CD14-positive monocyte (primary cell): ENCODE results near the gene SUCLG2. TPM values are rescaled to one million over a fixed set of nuclear protein-coding genes. Genes with fewer than 3 reads are reported as not detected.

ENCODE experiments used
- DNase-seq, 3 donors: peaks; one replicate each; pipeline ENCODE4 v3.0.0-alpha.2; 2011 to 2022
- H2AFZ ChIP-seq: 2 replicates; pipeline ENCODE4 v1.6.0; 2012; ENCODE audit warnings: mild to moderate bottlenecking, low read depth, low read length, inconsistent platforms; ENCODE audit not compliant: insufficient read depth, poor library complexity, severe bottlenecking
- H3K27ac ChIP-seq, 2 donors: 1 replicate in 1 of 2; 2 replicates in 1 of 2; pipeline ENCODE4 v1.5.1; 2012 to 2013; ENCODE audit warnings: low read length in 2 of 2, control low read depth in 1 of 2, inconsistent platforms in 1 of 2, low read depth in 1 of 2, mild to moderate bottlenecking in 1 of 2
- H3K27me3 ChIP-seq, 2 donors: one replicate each; pipeline versions ENCODE4 v1.6.0 to v1.6.1; 2011 to 2013; ENCODE audit warnings: low read length in 2 of 2; ENCODE audit not compliant: control insufficient read depth in 2 of 2, insufficient read depth in 2 of 2
- H3K36me3 ChIP-seq, 2 donors: replicated peaks in 1 of 2; 1 replicate in 1 of 2; 2 replicates in 1 of 2; pipeline versions ENCODE4 v1.5.1 to v1.6.1; 2012 to 2013; ENCODE audit warnings: low read length in 2 of 2, control low read depth in 1 of 2, inconsistent platforms in 1 of 2, mild to moderate bottlenecking in 1 of 2; ENCODE audit not compliant: insufficient read depth in 2 of 2, control insufficient read depth in 1 of 2
- H3K4me1 ChIP-seq, 2 donors: 1 replicate in 1 of 2; 2 replicates in 1 of 2; pipeline versions ENCODE4 v1.5.1 to v1.6.1; 2012 to 2013; ENCODE audit warnings: low read length in 2 of 2, control low read depth in 1 of 2, inconsistent platforms in 1 of 2, mild to moderate bottlenecking in 1 of 2, moderate library complexity in 1 of 2; ENCODE audit not compliant: insufficient read depth in 2 of 2, control insufficient read depth in 1 of 2
- H3K4me2 ChIP-seq: replicated peaks from 2 replicates; pipeline ENCODE3; 2012; ENCODE audit warnings: low read length, moderate library complexity, mild to moderate bottlenecking; ENCODE audit not compliant: poor library complexity, severe bottlenecking; ENCODE audit errors: extremely low read depth
- H3K4me3 ChIP-seq, 3 experiments: fragments of 200-600 bp in 1 of 3; sonication (generic) in 1 of 3; replicated peaks in 1 of 3; 1 replicate in 2 of 3; 2 replicates in 1 of 3; pipeline ENCODE4 v1.5.1; 2011 to 2013; ENCODE audit warnings: low read length in 3 of 3, mild to moderate bottlenecking in 3 of 3, control low read depth in 2 of 3, low read depth in 2 of 3, inconsistent platforms in 1 of 3, moderate library complexity in 1 of 3
- H3K79me2 ChIP-seq: 2 replicates; pipeline ENCODE4 v1.6.0; 2012; ENCODE audit warnings: mild to moderate bottlenecking, control low read depth, inconsistent platforms, low read length, moderate library complexity; ENCODE audit not compliant: insufficient read depth
- H3K9ac ChIP-seq: 2 replicates; pipeline ENCODE4 v1.6.0; 2017; ENCODE audit warnings: low read length, mild to moderate bottlenecking; ENCODE audit not compliant: insufficient read depth, poor library complexity, severe bottlenecking
- H3K9me3 ChIP-seq, 2 donors: replicated peaks in 1 of 2; 1 replicate in 1 of 2; 2 replicates in 1 of 2; pipeline versions ENCODE4 v1.5.1 to v1.6.1; 2012 to 2013; ENCODE audit warnings: low read length in 2 of 2, control low read depth in 1 of 2; ENCODE audit not compliant: control insufficient read depth in 1 of 2, insufficient read depth in 1 of 2
- H4K20me1 ChIP-seq: 2 replicates; pipeline ENCODE4 v1.6.0; 2012; ENCODE audit warnings: mild to moderate bottlenecking, low read length, control low read depth, moderate library complexity; ENCODE audit not compliant: insufficient read depth
- H3K27ac Mint-ChIP-seq, 7 donors: one replicate each; pipeline ENCODE4 v1.8.0; 2020; ENCODE audit warnings: mild to moderate bottlenecking in 7 of 7, mixed read lengths in 7 of 7, moderate library complexity in 6 of 7, inconsistent platforms in 2 of 7
- H3K27me3 Mint-ChIP-seq, 3 donors: one replicate each; pipeline ENCODE4 v1.8.0; 2021 to 2022; ENCODE audit warnings: low read depth in 3 of 3, mild to moderate bottlenecking in 3 of 3, mixed read lengths in 3 of 3, moderate library complexity in 3 of 3, inconsistent platforms in 1 of 3
- H3K36me3 Mint-ChIP-seq, 2 donors: one replicate each; pipeline ENCODE4 v1.8.0; 2020; ENCODE audit warnings: mixed read lengths in 2 of 2, inconsistent platforms in 1 of 2, mild to moderate bottlenecking in 1 of 2
- H3K4me1 Mint-ChIP-seq: one replicate; pipeline ENCODE4 v1.8.0; 2020; ENCODE audit warnings: mild to moderate bottlenecking, mixed read lengths
- H3K4me3 Mint-ChIP-seq, 2 donors: one replicate each; pipeline ENCODE4 v1.8.0; 2020; ENCODE audit warnings: mild to moderate bottlenecking in 2 of 2, mixed read lengths in 2 of 2, moderate library complexity in 1 of 2
- H3K9me3 Mint-ChIP-seq, 7 donors: one replicate each; pipeline ENCODE4 v1.8.0; 2020 to 2022; ENCODE audit warnings: mixed read lengths in 7 of 7, mild to moderate bottlenecking in 6 of 7, moderate library complexity in 6 of 7, inconsistent platforms in 2 of 7
- CTCF ChIP-seq: fragments of 200-600 bp; IDR thresholded peaks from one replicate; pipeline ENCODE4 v1.8.0; 2022; ENCODE audit warnings: antibody characterized with exemption, mild to moderate bottlenecking
- WGBS: methylation state at CpG from one replicate; pipeline ENCODE4 v1.1.5; 2013; ENCODE audit warnings: missing lambda C conversion rate; ENCODE audit not compliant: insufficient coverage; 5-methylcytosine and 5-hydroxymethylcytosine counted together
- intact Hi-C, 2 donors: fragments of 100-400 bp; cut with micrococcal nuclease; formaldehyde crosslinking; loops; one replicate each; pipeline versions ENCODE4 v1.15.0 to v1.15.1; 2023
- polyA plus RNA-seq, 3 donors: library from polyadenylated mRNA; depleted of rRNA in 1 of 3; unstranded in 2 of 3; stranded (reverse) in 1 of 3; fragments of 300-500 nt in 2 of 3; fragments of >200 nt in 1 of 3; fragmentation: Illumina TruSeq in 2 of 3; gene quantifications; 1 replicate in 2 of 3; 2 replicates in 1 of 3; pipeline ENCODE4 v1.2.3, GENCODE V29; 2012 to 2021

The SUCLG2 gene
- polyA plus RNA-seq, 3 donors, result 10.8 to 37.5 (median 32.9) TPM

GRCh38 chr3:67635257-67635656, 19.2 kb downstream of the SUCLG2 start:
- Histone ChIP-seq H3K9ac (no peak overlapping the region), H2AFZ (no peak overlapping the region), H4K20me1 (peaks cover 71% of the 10 kb centered on the region), H3K9me3 (no peaks in the 10 kb centered on the region), H3K4me1 (no peaks in the 10 kb centered on the region), H3K27me3 (no peaks in the 10 kb centered on the region), H3K4me3 (no peak overlapping the region), H3K36me3 (peaks cover 3 to 25% of the 10 kb centered on the region in 2 donors), H3K27ac (no peak overlapping the region), H3K4me2 (no peak overlapping the region), H3K79me2 (no peaks in the 10 kb centered on the region)
- TF ChIP-seq CTCF, result no peak
- H3K27me3 Mint-ChIP-seq, result peaks cover 0 to 1% (median 0%) of the 10 kb centered on the region in 3 donors
- no peak overlapping the region for H3K27ac Mint-ChIP-seq
- no peak for DNase-seq
- no peaks in the 10 kb centered on the region for H3K9me3 Mint-ChIP-seq
- H3K4me1 Mint-ChIP-seq, result no peaks in the 10 kb centered on the region
- intact Hi-C loops, result no loop called here
- peaks cover 31 to 32% of the 10 kb centered on the region in 2 donors for H3K36me3 Mint-ChIP-seq
- no peak overlapping the region for H3K4me3 Mint-ChIP-seq

- Mint-ChIP-seq H3K36me3 (peaks cover 21 to 22% of the 10 kb centered on the region in 2 donors), H3K27ac (no peak overlapping the region), H3K9me3 (peaks cover 0 to 9% (median 3%) of the 10 kb centered on the region in 7 donors), H3K4me3 (no peak overlapping the region), H3K4me1 (no peaks in the 10 kb centered on the region), H3K27me3 (peaks cover 0 to 1% (median 0%) of the 10 kb centered on the region in 3 donors)
- H3K4me2 ChIP-seq, result no peak overlapping the region
- intact Hi-C loops, result no loop called here
- DNase-seq, result no peak
- peaks cover 0 to 14% of the 10 kb centered on the region in 2 donors for H3K36me3 ChIP-seq
- no peak overlapping the region for H2AFZ ChIP-seq
- H3K9me3 ChIP-seq, result no peaks in the 10 kb centered on the region
- no peak overlapping the region for H3K4me3 ChIP-seq
- H3K4me1 ChIP-seq, result no peaks in the 10 kb centered on the region
- no peaks in the 10 kb centered on the region for H3K79me2 ChIP-seq
- H3K27me3 ChIP-seq, result no peaks in the 10 kb centered on the region
- no peak overlapping the region for H3K27ac ChIP-seq
- H3K9ac ChIP-seq, result no peak overlapping the region
- 85% methylated on average over 3 of the region's 6 CpGs for WGBS
- no peak for TF ChIP-seq CTCF
- peaks cover 64% of the 10 kb centered on the region for H4K20me1 ChIP-seq
Measured at GRCh38 chr3:67630666-67631362, 23.6 kb downstream of the SUCLG2 start.
